GM18511 (cell line): Measurements from ENCODE around the gene LRRC61.

Experiments
- ATAC-seq: cut with Tn5 transposase; IDR thresholded peaks from one replicate; pipeline ENCODE4 v1.9.1; 2021; ENCODE audit warnings: mild to moderate bottlenecking, moderate library complexity; ENCODE audit not compliant: unreplicated experiment

LRRC61 gene

GRCh38 chr7:150329331-150330120 is 6.4 kb downstream of the LRRC61 start:
- ATAC-seq, result no peak

GRCh38 chr7:150330211-150330885 is 7.2 kb downstream of the LRRC61 start:
- no peak for ATAC-seq

GRCh38 chr7:150332852-150333635 is 9.9 kb downstream of the LRRC61 start:
- ATAC-seq, result no peak

GRCh38 chr7:150333659-150334058 is 10.5 kb downstream of the LRRC61 start:
- ATAC-seq, result no peak

GRCh38 chr7:150334108-150334507 is 11.0 kb downstream of the LRRC61 start:
- no peak for ATAC-seq

- no peak for ATAC-seq
Measured at GRCh38 chr7:150335108-150335773, 12.1 kb downstream of the LRRC61 start.

GRCh38 chr7:150335774-150336112 is 12.6 kb downstream of the LRRC61 start:
- no peak for ATAC-seq

- ATAC-seq, result no peak
Measured at GRCh38 chr7:150336746-150337145, 13.6 kb downstream of the LRRC61 start.

GRCh38 chr7:150337179-150337578 is 14.0 kb downstream of the LRRC61 start:
- ATAC-seq, result no peak

GRCh38 chr7:150337659-150338081 is 14.5 kb downstream of the LRRC61 start:
- ATAC-seq, result no peak

- ATAC-seq, result no peak
Measured at GRCh38 chr7:150338166-150338829, 15.1 kb downstream of the LRRC61 start.

- ATAC-seq, result peak; percentile 69
Measured at GRCh38 chr7:150339409-150339809, 16.3 kb downstream of the LRRC61 start.

GRCh38 chr7:150340024-150340749 is 17.0 kb downstream of the LRRC61 start:
- ATAC-seq, result no peak

GRCh38 chr7:150340875-150341262 is 17.7 kb downstream of the LRRC61 start:
- no peak for ATAC-seq

- no peak for ATAC-seq
Measured at GRCh38 chr7:150341263-150342120, 18.3 kb downstream of the LRRC61 start, which contains the start of gene RARRES2. Gene RARRES2 (minus strand): TSS chr7:150341629. CDS start chr7:150340609, 1,020 bp downstream.

- ATAC-seq, result no peak
Measured at GRCh38 chr7:150342121-150342408, 18.9 kb downstream of the LRRC61 start.

- no peak for ATAC-seq
Measured at GRCh38 chr7:150343225-150343624, 20.1 kb downstream of the LRRC61 start.

- ATAC-seq, result no peak
Measured at GRCh38 chr7:150344299-150344698, 21.1 kb downstream of the LRRC61 start.

- no peak for ATAC-seq
Measured at GRCh38 chr7:150345012-150345411, 21.9 kb downstream of the LRRC61 start.
